Neural progenitor cell (in vitro differentiated cells): Measurements from ENCODE around the gene FGD3.

Experiments used
- CTCF ChIP-seq: fragments of 200-600 bp; sonication (generic); IDR thresholded peaks from 2 replicates; pipeline ENCODE4 v1.5.1; 2017; ENCODE audit warnings: antibody characterized with exemption, mild to moderate bottlenecking
- EZH2 ChIP-seq: fragments of 200-600 bp; sonication (generic); IDR thresholded peaks from 2 replicates; pipeline ENCODE4 v1.6.1; 2017; ENCODE audit warnings: antibody characterized with exemption, mild to moderate bottlenecking, moderate library complexity
- EZH2phosphoT487 ChIP-seq: fragments of 200-600 bp; sonication (generic); IDR thresholded peaks from 2 replicates; pipeline ENCODE4 v1.6.1; 2017; ENCODE audit warnings: antibody characterized with exemption

DNA sequence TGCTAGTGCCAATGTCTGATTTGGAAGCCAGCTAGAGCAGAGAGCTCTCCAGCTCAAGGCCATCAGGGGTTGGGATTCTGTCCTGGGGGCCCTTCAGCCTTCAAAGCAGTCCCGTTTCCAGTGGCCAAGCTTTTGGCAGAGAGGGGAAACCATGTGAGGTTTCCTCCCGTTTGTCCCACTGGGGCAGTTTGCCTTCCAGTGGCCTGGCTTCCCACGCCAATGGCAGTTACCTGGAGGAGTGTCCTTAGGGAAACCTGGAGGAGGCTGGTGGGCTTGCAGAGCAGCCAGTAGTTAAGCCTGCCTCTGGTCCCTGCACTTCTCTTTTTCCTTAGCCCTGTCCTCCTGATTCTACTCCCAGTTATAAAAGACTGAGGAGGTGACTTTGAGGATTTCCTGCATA, 37.7 kb downstream of the FGD3 start:
- no peak for TF ChIP-seq EZH2
- TF ChIP-seq CTCF: no peak
- TF ChIP-seq EZH2phosphoT487: no peak
